Upper lobe of right lung (tissue), 1 donor: ENCODE data around the gene E2F8. TPM values are rescaled to one million over a fixed set of nuclear protein-coding genes. Genes with fewer than 3 reads are reported as not detected.
"Not testable (repeated sequence)": the region's sequence is repeated elsewhere in the genome, so short reads cannot be mapped to it uniquely, and the experiment has no call there.

ENCODE experiments used
- ATAC-seq: fragments of 200-7000 bp; cut with Tn5 transposase; one replicate; pipeline ENCODE4 v1.9.1; 2020; ENCODE audit warnings: mild to moderate bottlenecking, moderate library complexity
- DNase-seq: peaks from one replicate; pipeline ENCODE4 v3.0.0-alpha.2; 2020
- H3K27ac ChIP-seq: fragments of 200-600 bp; one replicate; pipeline ENCODE4 v1.8.0; 2022
- H3K27me3 ChIP-seq: fragments of 200-600 bp; one replicate; pipeline ENCODE4 v1.8.0; 2022; ENCODE audit warnings: mild to moderate bottlenecking
- H3K36me3 ChIP-seq: fragments of 200-600 bp; one replicate; pipeline ENCODE4 v1.8.0; 2022
- H3K4me1 ChIP-seq: fragments of 200-600 bp; one replicate; pipeline ENCODE4 v1.8.0; 2022
- H3K4me3 ChIP-seq: fragments of 200-600 bp; one replicate; pipeline ENCODE4 v1.8.0; 2022; ENCODE audit warnings: mild to moderate bottlenecking
- H3K9me3 ChIP-seq: fragments of 200-600 bp; one replicate; pipeline ENCODE4 v1.8.0; 2022
- CTCF ChIP-seq: fragments of 200-600 bp; IDR thresholded peaks from one replicate; pipeline ENCODE4 v1.8.0; 2022; ENCODE audit warnings: antibody characterized with exemption
- intact Hi-C: fragments of 100-400 bp; cut with DNase I; formaldehyde crosslinking; loops from one replicate; pipeline ENCODE4 v1.11.0; 2022
- total RNA-seq: library from RNA; stranded (reverse); fragmentation: NEBNext Ultra II Directional; extraction: Animal tissue kit (Norgen Biotek cat#: 25700); gene quantifications from one replicate; pipeline ENCODE4 v1.2.1, GENCODE V29; 2021
- donor health status: DM: no; HTN: yes; CAD: no; lungs with severe emphysema.

E2F8 gene
- total RNA-seq, 1 donor from 2014 or later: 0.38 TPM

GRCh38 chr11:19275496-19275895 is 34.8 kb upstream of the E2F8 start:
- ATAC-seq (no peak), DNase-seq (no peak)
- Histone ChIP-seq H3K36me3 (no peaks in the 10 kb centered on the region), H3K4me1 (no peaks in the 10 kb centered on the region), H3K4me3 (no peak overlapping the region), H3K27me3 (no peaks in the 10 kb centered on the region), H3K9me3 (no peaks in the 10 kb centered on the region), H3K27ac (no peak overlapping the region)
- no peak for TF ChIP-seq CTCF
- intact Hi-C loops: no loop called here

DNA sequence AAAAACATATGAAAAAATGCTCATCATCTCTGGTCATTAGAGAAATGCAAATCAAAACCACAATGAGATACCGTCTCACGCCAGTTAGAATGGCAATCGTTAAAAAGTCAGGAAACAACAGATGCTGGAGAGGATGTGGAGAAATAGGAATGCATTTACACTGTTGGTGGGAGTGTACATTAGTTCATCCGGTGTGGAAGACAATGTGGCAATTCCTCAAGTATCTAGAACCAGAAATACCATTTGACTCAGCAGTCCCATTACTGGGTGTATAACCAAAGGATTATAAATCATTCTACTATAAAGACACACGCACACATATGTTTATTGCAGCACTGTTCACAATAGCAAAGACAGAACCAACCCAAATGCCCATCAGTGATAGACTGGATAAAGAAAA is 32.5 kb upstream of the E2F8 start:
- H3K27me3 ChIP-seq, H3K9me3 ChIP-seq, H3K4me3 ChIP-seq, intact Hi-C loops, DNase-seq, H3K4me1 ChIP-seq, H3K36me3 ChIP-seq, ATAC-seq, H3K27ac ChIP-seq: not testable (repeated sequence)

GRCh38 chr11:19268909-19269308 is 28.2 kb upstream of the E2F8 start:
- Histone ChIP-seq H3K4me3 (no peak overlapping the region), H3K9me3 (no peaks in the 10 kb centered on the region), H3K27me3 (peaks cover 6% of the 10 kb centered on the region), H3K4me1 (no peaks in the 10 kb centered on the region), H3K36me3 (no peaks in the 10 kb centered on the region), H3K27ac (no peak overlapping the region)
- no peak for TF ChIP-seq CTCF
- no peak for DNase-seq
- intact Hi-C loops: no loop called here
- ATAC-seq: no peak

DNA sequence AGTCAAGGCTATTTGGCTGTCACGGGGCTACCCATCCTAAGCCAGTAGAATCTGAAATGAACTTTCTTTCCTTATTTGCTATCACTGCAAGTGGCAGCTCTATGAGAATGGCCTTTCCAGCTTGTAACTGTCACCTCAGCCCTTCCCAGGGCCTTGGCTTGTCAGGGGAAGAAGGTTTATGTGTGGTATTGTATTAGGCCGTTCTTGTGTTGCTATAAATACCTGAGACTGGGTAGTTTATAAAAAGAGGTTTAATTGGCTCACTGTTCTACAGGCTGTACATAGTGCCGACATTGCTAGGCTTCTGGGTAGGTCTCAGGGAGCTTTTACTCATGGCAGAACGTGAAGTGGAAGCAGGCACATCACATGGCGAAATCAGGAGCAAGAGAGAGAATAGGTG is 26.8 kb upstream of the E2F8 start:
- ATAC-seq (no peak), DNase-seq (no peak)
- Histone ChIP-seq H3K4me3 (no peak overlapping the region), H3K4me1 (no peaks in the 10 kb centered on the region), H3K36me3 (no peaks in the 10 kb centered on the region), H3K27me3 (peaks cover 6% of the 10 kb centered on the region), H3K9me3 (no peaks in the 10 kb centered on the region), H3K27ac (no peak overlapping the region)
- TF ChIP-seq CTCF: no peak
- intact Hi-C loops: no loop called here

GRCh38 chr11:19263333-19263732 is 22.6 kb upstream of the E2F8 start:
- ATAC-seq: no peak

More at GRCh38 chr11:19263333-19263732, 22.6 kb upstream of the E2F8 start:
- H3K36me3 ChIP-seq: no peaks in the 10 kb centered on the region
- H3K27me3 ChIP-seq: no peaks in the 10 kb centered on the region
- intact Hi-C loops: no loop called here
- no peaks in the 10 kb centered on the region for H3K4me1 ChIP-seq
- H3K4me3 ChIP-seq: no peak overlapping the region
- no peak for TF ChIP-seq CTCF
- no peak for DNase-seq
- H3K9me3 ChIP-seq: no peaks in the 10 kb centered on the region
- H3K27ac ChIP-seq: no peak overlapping the region
